ENCODE measurements around the gene EMILIN3. TPM values are rescaled to one million over a fixed set of nuclear protein-coding genes. Genes with fewer than 3 reads are reported as not detected.

EMILIN3 gene
- total RNA-seq, 4 donors from 2014 or later: 0.20 to 0.33 (median 0.20) TPM; not detected in 1

DNA sequence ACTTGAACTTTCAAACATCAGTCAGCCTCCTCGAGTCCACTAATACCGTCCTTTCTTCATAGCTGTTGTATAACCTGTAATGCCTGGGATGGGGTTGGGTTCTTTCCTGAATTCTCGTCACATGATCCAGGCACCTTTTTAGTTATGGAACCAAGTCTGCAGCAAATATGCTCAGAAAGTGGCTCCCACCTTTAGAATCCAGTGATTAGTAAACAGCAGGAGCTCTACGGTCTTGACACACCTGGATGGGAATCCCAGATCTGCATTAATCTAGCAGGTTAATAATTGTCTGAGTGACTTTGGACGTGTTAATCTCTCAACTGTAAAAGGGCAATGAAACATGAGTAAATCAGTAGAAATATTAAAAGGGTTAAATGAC is 48.4 kb downstream of the EMILIN3 start:
- in situ Hi-C loops (cut with MboI; ENCODE audit: low sequenced_read_pairs in 4 of 4): no loop called here
- H3K4me1 ChIP-seq: peaks cover 31 to 34% of the 10 kb centered on the region in 2 donors
- TF ChIP-seq, protein P1, sequence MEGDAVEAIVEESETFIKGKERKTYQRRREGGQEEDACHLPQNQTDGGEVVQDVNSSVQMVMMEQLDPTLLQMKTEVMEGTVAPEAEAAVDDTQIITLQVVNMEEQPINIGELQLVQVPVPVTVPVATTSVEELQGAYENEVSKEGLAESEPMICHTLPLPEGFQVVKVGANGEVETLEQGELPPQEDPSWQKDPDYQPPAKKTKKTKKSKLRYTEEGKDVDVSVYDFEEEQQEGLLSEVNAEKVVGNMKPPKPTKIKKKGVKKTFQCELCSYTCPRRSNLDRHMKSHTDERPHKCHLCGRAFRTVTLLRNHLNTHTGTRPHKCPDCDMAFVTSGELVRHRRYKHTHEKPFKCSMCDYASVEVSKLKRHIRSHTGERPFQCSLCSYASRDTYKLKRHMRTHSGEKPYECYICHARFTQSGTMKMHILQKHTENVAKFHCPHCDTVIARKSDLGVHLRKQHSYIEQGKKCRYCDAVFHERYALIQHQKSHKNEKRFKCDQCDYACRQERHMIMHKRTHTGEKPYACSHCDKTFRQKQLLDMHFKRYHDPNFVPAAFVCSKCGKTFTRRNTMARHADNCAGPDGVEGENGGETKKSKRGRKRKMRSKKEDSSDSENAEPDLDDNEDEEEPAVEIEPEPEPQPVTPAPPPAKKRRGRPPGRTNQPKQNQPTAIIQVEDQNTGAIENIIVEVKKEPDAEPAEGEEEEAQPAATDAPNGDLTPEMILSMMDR (IDR thresholded peaks at IDR 0.05 in 4 of 5, conservative IDR thresholded peaks at IDR 0.05 in 1 of 5): no peak
- intact Hi-C loops (cut with DNase I; ENCODE audit: low total_unique reads): loop anchor here (10.0 kb wide), 1 partner anchor 377 kb away; no protein-coding TSS in a partner anchor
- H3K36me3 ChIP-seq: no peaks in the 10 kb centered on the region
- H3K27ac ChIP-seq: peak overlapping the region; percentile 73 to 96 (median 90)
- ATAC-seq: no peak
- H3K9me3 ChIP-seq: no peaks in the 10 kb centered on the region
- peak overlapping the region; percentile 46 to 78 (median 54) for H3K4me3 ChIP-seq
- no peaks in the 10 kb centered on the region for H3K27me3 ChIP-seq
- no peak for DNase-seq

DNA sequence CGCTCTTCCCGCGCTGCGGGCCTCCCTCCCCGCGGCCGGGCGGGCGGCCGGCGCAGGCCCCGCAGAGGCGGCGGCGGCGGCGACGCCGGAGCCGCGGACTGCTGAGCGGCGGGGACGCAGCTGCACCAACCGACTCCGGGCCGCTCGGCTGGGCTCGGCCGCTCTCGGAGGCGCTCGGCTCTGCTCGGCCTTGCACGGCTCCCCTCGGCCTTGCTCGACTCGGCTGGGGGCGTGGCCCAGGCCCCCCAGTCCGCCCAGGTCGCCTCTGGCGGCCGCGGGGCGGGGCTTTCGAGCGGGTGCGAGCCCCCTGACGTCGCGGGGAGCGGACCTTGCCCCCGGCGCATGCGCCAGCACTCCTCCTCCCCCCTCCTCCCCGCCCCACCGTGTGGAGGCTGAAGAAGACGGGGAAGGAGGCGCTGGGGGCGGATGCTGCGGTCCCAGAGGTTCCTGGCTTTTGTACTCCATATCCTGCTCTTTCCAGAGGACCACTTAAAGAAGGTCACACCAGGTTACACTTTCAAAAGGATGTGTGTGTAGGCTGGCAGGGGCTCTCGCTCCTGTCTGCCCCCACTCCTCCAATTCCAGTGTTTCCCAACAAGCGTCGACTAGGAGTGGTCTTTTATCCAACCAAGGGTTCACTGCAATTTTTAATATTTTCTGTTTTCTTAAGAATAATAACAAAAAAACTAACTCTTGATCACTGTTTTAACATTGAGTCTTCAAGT is 48.9 kb downstream of the EMILIN3 start, which contains the start of gene ZHX3:
Gene ZHX3, minus strand, starts transcription at position 186 of the 725 bp plus-strand sequence. CDS start 112,815 bp downstream, outside the sequence.
- in situ Hi-C loops (cut with MboI; ENCODE audit: low sequenced_read_pairs in 4 of 4) (no loop called here), intact Hi-C loops (cut with DNase I; ENCODE audit: low total_unique reads) (loop anchor here (1.0 to 10.0 kb wide), 4 partner anchors 12 to 377 kb away; partner anchors contain the start of gene PLCG1)
- ATAC-seq (peak; percentile 89), DNase-seq (peak; percentile 92 to 95)
- TF ChIP-seq, protein P1 (IDR thresholded peaks at IDR 0.05 in 4 of 5, conservative IDR thresholded peaks at IDR 0.05 in 1 of 5): no peak
- peak; percentile 70 to 85 for TF ChIP-seq POLR2A (IDR thresholded peaks at IDR 0.05)
- Histone ChIP-seq H3K36me3 (no peaks in the 10 kb centered on the region), H3K4me1 (peaks cover 37 to 40% of the 10 kb centered on the region in 2 donors), H3K4me3 (peak within 1 kb of the TSS; percentile 77 to 95 (median 80)), H3K27ac (peak within 1 kb of the TSS; percentile 84 to 96 (median 91)), H3K9me3 (no peaks in the 10 kb centered on the region), H3K27me3 (no peaks in the 10 kb centered on the region)

DNA sequence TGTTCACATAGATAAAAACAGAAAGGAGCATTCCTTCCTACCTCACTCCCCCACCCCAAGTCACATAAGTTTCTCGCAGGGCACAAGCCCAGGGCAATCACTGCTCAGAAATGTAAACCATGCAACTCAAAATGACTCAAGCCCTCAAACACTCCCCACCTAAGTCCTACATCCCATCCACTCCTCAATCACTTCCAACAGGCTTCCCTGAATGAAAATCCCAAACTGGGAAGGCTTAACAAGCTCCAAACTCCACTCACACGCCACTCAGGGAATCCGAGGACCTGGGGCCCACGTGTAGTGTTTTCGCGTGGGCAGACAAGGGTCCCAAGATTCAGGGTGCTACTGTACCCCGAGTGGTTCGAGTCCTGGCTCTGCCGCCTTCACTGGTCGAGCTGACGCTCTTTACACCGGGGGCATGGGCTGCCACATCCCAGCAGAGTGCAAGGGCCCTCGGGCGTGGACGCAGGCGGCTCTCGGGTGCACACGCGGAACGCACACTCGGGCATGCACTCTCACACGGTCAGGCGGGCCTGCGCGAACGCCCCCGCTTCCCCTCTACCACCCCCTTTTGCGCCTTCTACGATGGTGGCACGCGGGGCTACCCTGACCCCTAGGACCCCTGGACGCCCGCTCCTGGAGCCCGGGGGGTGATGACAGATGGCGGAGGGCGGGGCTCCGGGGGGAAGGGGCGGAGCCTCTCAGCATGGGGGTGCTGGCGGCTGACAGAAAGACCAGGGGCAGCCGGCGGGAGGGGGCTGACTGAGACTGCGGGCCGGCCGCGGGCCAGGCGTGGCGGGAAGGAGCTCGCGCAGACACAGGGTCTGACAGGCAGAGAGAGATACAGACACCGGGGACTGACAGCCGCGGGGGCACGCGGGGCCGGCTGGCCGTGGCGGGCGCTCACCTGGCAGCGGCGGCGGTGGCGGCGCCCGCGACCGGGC is 49.7 kb downstream of the EMILIN3 start:
- no peaks in the 10 kb centered on the region for H3K9me3 ChIP-seq
- peak overlapping the region; percentile 84 to 96 (median 91) for H3K27ac ChIP-seq
- intact Hi-C loops (cut with DNase I; ENCODE audit: low total_unique reads): loop anchor here (1.0 to 10.0 kb wide), 4 partner anchors 12 to 378 kb away; partner anchors contain the start of gene PLCG1
- in situ Hi-C loops (cut with MboI; ENCODE audit: low sequenced_read_pairs in 4 of 4): no loop called here
- peak; percentile 83 to 86 for ATAC-seq
- DNase-seq: peak; percentile 63 to 77
- H3K27me3 ChIP-seq: no peaks in the 10 kb centered on the region
- TF ChIP-seq, protein P1 (IDR thresholded peaks at IDR 0.05 in 4 of 5, conservative IDR thresholded peaks at IDR 0.05 in 1 of 5): no peak
- no peak for TF ChIP-seq POLR2A (IDR thresholded peaks at IDR 0.05)
- peaks cover 39 to 41% of the 10 kb centered on the region in 2 donors for H3K4me1 ChIP-seq
- peak overlapping the region; percentile 77 to 95 (median 80) for H3K4me3 ChIP-seq
- H3K36me3 ChIP-seq: no peaks in the 10 kb centered on the region

DNA sequence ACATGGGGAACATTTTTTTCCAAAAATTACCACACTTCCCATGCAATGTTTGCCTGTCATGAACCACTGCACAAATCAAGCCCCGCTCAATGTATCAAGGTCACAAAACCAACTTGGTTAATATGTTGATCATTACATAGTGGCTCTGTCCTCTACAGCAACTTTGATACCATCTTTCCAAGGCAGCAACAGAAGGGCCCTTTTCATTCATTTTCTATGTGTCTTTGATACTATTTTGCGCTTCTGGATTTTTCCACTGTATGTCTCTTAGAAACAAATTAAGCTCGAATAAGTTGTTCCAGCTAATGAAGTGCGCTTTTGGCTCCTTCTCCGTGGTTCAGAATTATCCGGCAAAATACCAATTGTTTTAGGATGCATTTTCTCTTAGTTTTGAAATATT is 50.6 kb downstream of the EMILIN3 start:
- TF ChIP-seq, protein P1 (IDR thresholded peaks at IDR 0.05 in 4 of 5, conservative IDR thresholded peaks at IDR 0.05 in 1 of 5): no peak

More for the DNA sequence above, 50.6 kb downstream of the EMILIN3 start:
- no peaks in the 10 kb centered on the region for H3K27me3 ChIP-seq
- peak overlapping the region; percentile 84 to 96 (median 91) for H3K27ac ChIP-seq
- no peaks in the 10 kb centered on the region for H3K9me3 ChIP-seq
- H3K4me3 ChIP-seq: peak overlapping the region; percentile 77 to 95 (median 80)
- intact Hi-C loops (cut with DNase I; ENCODE audit: low total_unique reads) (loop anchor here (2.0 to 10.0 kb wide), 2 partner anchors 21 to 379 kb away; no protein-coding TSS in a partner anchor), in situ Hi-C loops (cut with MboI; ENCODE audit: low sequenced_read_pairs in 4 of 4) (no loop called here)
- no peak for DNase-seq
- peaks cover 39 to 41% of the 10 kb centered on the region in 2 donors for H3K4me1 ChIP-seq
- no peaks in the 10 kb centered on the region for H3K36me3 ChIP-seq
- no peak for ATAC-seq
